DOHH2 (cell line): ENCODE data around the gene ZNF135.

Experiments used
- CTCF ChIP-seq: fragments of 200-600 bp; sonication (generic); IDR thresholded peaks from one replicate; pipeline ENCODE4 v1.5.1; 2014; ENCODE audit warnings: antibody characterized with exemption, mild to moderate bottlenecking, low read depth, low read length; ENCODE audit not compliant: poor library complexity, severe bottlenecking
- EZH2phosphoT487 ChIP-seq: fragments of 200-600 bp; sonication (generic); IDR thresholded peaks from 2 replicates; pipeline ENCODE4 v1.6.1; 2017; ENCODE audit warnings: borderline replicate concordance, mild to moderate bottlenecking, antibody characterized with exemption, low read length, moderate library complexity, mixed read lengths

GRCh38 chr19:58034477-58034793, 24.6 kb upstream of the ZNF135 start:
- no peak for TF ChIP-seq CTCF
- TF ChIP-seq EZH2phosphoT487: no peak
